Astrocyte (in vitro differentiated cells and primary cell): ENCODE measurements around the gene AATF. TPM values are rescaled to one million over a fixed set of nuclear protein-coding genes. Genes with fewer than 3 reads are reported as not detected.

Experiments
- DNase-seq: peaks from one replicate; pipeline ENCODE4 v3.0.0-alpha.2; 2010; ENCODE audit warnings: low read depth
- FAIRE-seq: peaks from 2 replicates; lab custom pipeline; 2011; peaks lifted over from hg19 to GRCh38; lab: Jason Lieb, UNC
- H2AFZ ChIP-seq: 2 replicates; pipeline ENCODE4 v1.6.0; 2012; ENCODE audit warnings: low read depth, low read length, inconsistent platforms
- H3K27ac ChIP-seq: 2 replicates; pipeline ENCODE4 v1.5.1; 2011; ENCODE audit warnings: low read depth, low read length, inconsistent platforms
- H3K27me3 ChIP-seq: 2 replicates; pipeline ENCODE4 v1.6.0; 2011; ENCODE audit warnings: low read length, inconsistent platforms; ENCODE audit not compliant: insufficient read depth
- H3K36me3 ChIP-seq: 2 replicates; pipeline ENCODE4 v1.5.1; 2011; ENCODE audit warnings: low read length, inconsistent platforms; ENCODE audit not compliant: insufficient read depth
- H3K4me1 ChIP-seq: 2 replicates; pipeline ENCODE4 v1.5.1; 2011; ENCODE audit warnings: low read length, inconsistent platforms; ENCODE audit not compliant: insufficient read depth
- H3K4me2 ChIP-seq: 2 replicates; pipeline ENCODE4 v1.6.0; 2012; ENCODE audit warnings: low read length, inconsistent platforms
- H3K4me3 ChIP-seq: 2 replicates; pipeline ENCODE4 v1.5.1; 2011; ENCODE audit warnings: low read depth, mild to moderate bottlenecking, low read length, inconsistent platforms; ENCODE audit not compliant: insufficient read depth
- H3K79me2 ChIP-seq: 2 replicates; pipeline ENCODE4 v1.6.0; 2012; ENCODE audit warnings: mild to moderate bottlenecking, low read length, inconsistent platforms; ENCODE audit not compliant: insufficient read depth
- H3K9ac ChIP-seq: 2 replicates; pipeline ENCODE4 v1.6.0; 2012; ENCODE audit warnings: mild to moderate bottlenecking, low read length, inconsistent platforms
- H3K9me3 ChIP-seq: 2 replicates; pipeline ENCODE4 v1.5.1; 2012; ENCODE audit warnings: low read depth, mild to moderate bottlenecking, low read length, inconsistent platforms; ENCODE audit not compliant: insufficient read depth
- H4K20me1 ChIP-seq: 2 replicates; pipeline ENCODE4 v1.6.0; 2012; ENCODE audit warnings: low read length, inconsistent platforms; ENCODE audit not compliant: insufficient read depth
- H3K27ac Mint-ChIP-seq: one replicate; pipeline ENCODE4 v1.8.0; 2021; ENCODE audit warnings: mild to moderate bottlenecking, mixed read lengths; ENCODE audit not compliant: unreplicated experiment
- H3K27me3 Mint-ChIP-seq: one replicate; pipeline ENCODE4 v1.8.0; 2021; ENCODE audit warnings: low read depth, mixed read lengths; ENCODE audit not compliant: unreplicated experiment
- H3K36me3 Mint-ChIP-seq: one replicate; pipeline ENCODE4 v1.8.0; 2021; ENCODE audit warnings: low read depth, mixed read lengths; ENCODE audit not compliant: unreplicated experiment
- H3K4me1 Mint-ChIP-seq: one replicate; pipeline ENCODE4 v1.8.0; 2021; ENCODE audit warnings: low read depth, mixed read lengths; ENCODE audit not compliant: unreplicated experiment
- H3K4me3 Mint-ChIP-seq: one replicate; pipeline ENCODE4 v1.8.0; 2021; ENCODE audit warnings: mild to moderate bottlenecking, moderate library complexity, mixed read lengths; ENCODE audit not compliant: unreplicated experiment
- H3K9me3 Mint-ChIP-seq: one replicate; pipeline ENCODE4 v1.8.0; 2021; ENCODE audit warnings: mild to moderate bottlenecking, mixed read lengths; ENCODE audit not compliant: unreplicated experiment
- EZH2 ChIP-seq: IDR thresholded peaks from 2 replicates; pipeline ENCODE4 v1.6.1; 2012; ENCODE audit warnings: mild to moderate bottlenecking, low read length, inconsistent platforms; ENCODE audit not compliant: insufficient read depth
- total RNA-seq: library from RNA; stranded (reverse); gene quantifications from 2 replicates; pipeline ENCODE4 v1.2.1, GENCODE V29; 2021
- TF ChIP-seq, protein P1 (sequence below): IDR thresholded peaks from 2 replicates; pipeline ENCODE4 v1.5.1; 2011; ENCODE audit warnings: low read depth, mild to moderate bottlenecking, inconsistent platforms, low read length, moderate library complexity; ENCODE audit not compliant: insufficient read depth

AATF gene
- total RNA-seq, 1 donor from 2014 or later = 47.1 TPM

GRCh38 chr17:36910513-36910912 lies 38.2 kb upstream of the AATF start:
- peaks cover 23% of the 10 kb centered on the region for H3K27me3 Mint-ChIP-seq
- no peaks in the 10 kb centered on the region for H3K9me3 ChIP-seq

GRCh38 chr17:36911001-36911400 lies 37.8 kb upstream of the AATF start:
- Histone ChIP-seq H3K9ac (no peak overlapping the region), H4K20me1 (no peaks in the 10 kb centered on the region), H3K27ac (no peak overlapping the region), H3K79me2 (no peaks in the 10 kb centered on the region), H3K36me3 (no peaks in the 10 kb centered on the region), H3K4me2 (no peak overlapping the region), H3K9me3 (no peaks in the 10 kb centered on the region), H3K4me3 (no peak overlapping the region), H3K4me1 (no peaks in the 10 kb centered on the region), H3K27me3 (peaks cover 5% of the 10 kb centered on the region), H2AFZ (no peak overlapping the region)
- Mint-ChIP-seq H3K36me3 (no peaks in the 10 kb centered on the region), H3K4me3 (no peak overlapping the region), H3K27ac (no peak overlapping the region), H3K4me1 (peaks cover 3% of the 10 kb centered on the region), H3K9me3 (no peaks in the 10 kb centered on the region), H3K27me3 (peaks cover 23% of the 10 kb centered on the region)
- DNase-seq (no peak), FAIRE-seq (no peak)
- TF ChIP-seq EZH2 = no peak
- TF ChIP-seq, protein P1, sequence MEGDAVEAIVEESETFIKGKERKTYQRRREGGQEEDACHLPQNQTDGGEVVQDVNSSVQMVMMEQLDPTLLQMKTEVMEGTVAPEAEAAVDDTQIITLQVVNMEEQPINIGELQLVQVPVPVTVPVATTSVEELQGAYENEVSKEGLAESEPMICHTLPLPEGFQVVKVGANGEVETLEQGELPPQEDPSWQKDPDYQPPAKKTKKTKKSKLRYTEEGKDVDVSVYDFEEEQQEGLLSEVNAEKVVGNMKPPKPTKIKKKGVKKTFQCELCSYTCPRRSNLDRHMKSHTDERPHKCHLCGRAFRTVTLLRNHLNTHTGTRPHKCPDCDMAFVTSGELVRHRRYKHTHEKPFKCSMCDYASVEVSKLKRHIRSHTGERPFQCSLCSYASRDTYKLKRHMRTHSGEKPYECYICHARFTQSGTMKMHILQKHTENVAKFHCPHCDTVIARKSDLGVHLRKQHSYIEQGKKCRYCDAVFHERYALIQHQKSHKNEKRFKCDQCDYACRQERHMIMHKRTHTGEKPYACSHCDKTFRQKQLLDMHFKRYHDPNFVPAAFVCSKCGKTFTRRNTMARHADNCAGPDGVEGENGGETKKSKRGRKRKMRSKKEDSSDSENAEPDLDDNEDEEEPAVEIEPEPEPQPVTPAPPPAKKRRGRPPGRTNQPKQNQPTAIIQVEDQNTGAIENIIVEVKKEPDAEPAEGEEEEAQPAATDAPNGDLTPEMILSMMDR = no peak

More at GRCh38 chr17:36910513-36910912, 38.2 kb upstream of the AATF start:
- Histone ChIP-seq H2AFZ (no peak overlapping the region), H3K4me3 (no peak overlapping the region), H3K36me3 (no peaks in the 10 kb centered on the region), H3K27me3 (peaks cover 5% of the 10 kb centered on the region), H3K79me2 (no peaks in the 10 kb centered on the region), H3K9ac (no peak overlapping the region), H3K4me2 (no peak overlapping the region), H3K27ac (no peak overlapping the region), H4K20me1 (no peaks in the 10 kb centered on the region), H3K4me1 (no peaks in the 10 kb centered on the region)
- Mint-ChIP-seq H3K4me3 (no peak overlapping the region), H3K36me3 (no peaks in the 10 kb centered on the region), H3K4me1 (peaks cover 3% of the 10 kb centered on the region), H3K27ac (no peak overlapping the region), H3K9me3 (no peaks in the 10 kb centered on the region)
- no peak for TF ChIP-seq EZH2
- FAIRE-seq = no peak
- no peak for DNase-seq

- H3K36me3 ChIP-seq = no peaks in the 10 kb centered on the region
- DNase-seq = no peak
- H3K9me3 ChIP-seq = no peaks in the 10 kb centered on the region
- Mint-ChIP-seq H3K27me3 (peaks cover 16% of the 10 kb centered on the region), H3K27ac (no peak overlapping the region), H3K36me3 (no peaks in the 10 kb centered on the region), H3K4me3 (no peak overlapping the region), H3K9me3 (no peaks in the 10 kb centered on the region), H3K4me1 (peaks cover 7% of the 10 kb centered on the region)
- H4K20me1 ChIP-seq = no peaks in the 10 kb centered on the region
- no peaks in the 10 kb centered on the region for H3K79me2 ChIP-seq
- H3K27me3 ChIP-seq = peaks cover 5% of the 10 kb centered on the region
- no peak for FAIRE-seq
- H2AFZ ChIP-seq = no peak overlapping the region
- peaks cover 3% of the 10 kb centered on the region for H3K4me1 ChIP-seq
- no peak overlapping the region for H3K9ac ChIP-seq
- TF ChIP-seq, protein P1 = no peak
- TF ChIP-seq EZH2 = no peak
- H3K27ac ChIP-seq = no peak overlapping the region
- H3K4me3 ChIP-seq = no peak overlapping the region
- no peak overlapping the region for H3K4me2 ChIP-seq
Measured at GRCh38 chr17:36913132-36913531, 35.6 kb upstream of the AATF start.
